ENCODE data around the gene DYRK1A. TPM values are rescaled to one million over a fixed set of nuclear protein-coding genes. Genes with fewer than 3 reads are reported as not detected.
"Not testable (repeated sequence)": the region's sequence is repeated elsewhere in the genome, so short reads cannot be mapped to it uniquely, and the experiment has no call there.

Gene DYRK1A
- total RNA-seq, 2 experiments from 2014 or later: 58.4 to 65.1 TPM

DNA sequence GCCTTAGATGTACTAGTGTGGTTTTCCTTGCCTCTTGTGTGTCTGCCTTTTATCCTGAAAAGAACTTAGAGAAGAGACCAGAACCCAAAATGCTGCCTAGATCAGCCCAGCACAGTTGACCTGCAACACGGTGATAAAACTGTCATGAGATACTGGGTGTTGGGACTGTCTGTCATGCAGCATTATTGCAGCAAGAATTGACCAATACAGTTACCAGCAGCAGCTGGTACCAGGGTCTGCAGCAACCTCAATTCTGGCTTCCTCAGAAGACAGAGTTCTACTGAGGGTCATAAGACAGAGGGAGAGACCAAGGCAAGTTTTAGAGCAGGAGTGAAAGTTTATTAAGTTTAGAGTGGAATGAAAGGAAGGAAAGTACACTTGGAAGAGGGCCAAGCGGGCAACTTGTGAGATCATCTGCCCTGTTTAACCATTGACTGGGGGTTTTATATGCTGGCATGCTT is 182.0 kb downstream of the DYRK1A start:
- H3K9me3 ChIP-seq (ENCODE audit: low read length): no peaks in the 10 kb centered on the region
- H3K9me2 ChIP-seq (ENCODE audit: insufficient read depth, low read length): no peaks in the 10 kb centered on the region
- H3K79me2 ChIP-seq (ENCODE audit: insufficient read depth, low read depth, low read length): no peaks in the 10 kb centered on the region
- no peak for DNase-seq (ENCODE audit: low spot score)
- ChIA-PET POLR2A (no interaction called here), CTCF (ENCODE audit: unreplicated experiment) (no interaction called here)
- no peak overlapping the region for H3K27ac ChIP-seq (ENCODE audit: low read depth, low read length, poor library complexity, severe bottlenecking)
- no peaks in the 10 kb centered on the region for H3K4me1 ChIP-seq (ENCODE audit: insufficient read depth, low read length, poor library complexity, severe bottlenecking)
- BruUV-seq (replicated peaks): no TSS peak
- H3K36me3 ChIP-seq (ENCODE audit: insufficient read depth, low read length): no peaks in the 10 kb centered on the region
- TF ChIP-seq CTCF (conservative IDR thresholded peaks at IDR 0.05; ENCODE audit: low read length) (no peak), EZH2phosphoT487 (IDR thresholded peaks at IDR 0.05; ENCODE audit: borderline replicate concordance, low read depth, low read length) (no peak)
- intact Hi-C loops (cut with micrococcal nuclease; ENCODE audit: unreplicated experiment): no loop called here
- no peak overlapping the region for H3K4me3 ChIP-seq (ENCODE audit: low read depth, low read length, poor library complexity, severe bottlenecking)
- H2AFZ ChIP-seq (ENCODE audit: low read length): no peak overlapping the region
- no peak overlapping the region for H3K4me2 ChIP-seq (ENCODE audit: low read length)
- no peaks in the 10 kb centered on the region for H4K20me1 ChIP-seq (ENCODE audit: insufficient read depth, low read length)

GRCh38 chr21:37549730-37550129 is 183.2 kb downstream of the DYRK1A start:
- H3K4me2 ChIP-seq (ENCODE audit: low read length); DNase-seq (ENCODE audit: low spot score); H3K4me1 ChIP-seq (ENCODE audit: insufficient read depth, low read length, poor library complexity, severe bottlenecking); H3K36me3 ChIP-seq (ENCODE audit: insufficient read depth, low read length); intact Hi-C loops (cut with micrococcal nuclease; ENCODE audit: unreplicated experiment); BruUV-seq (replicated peaks); H2AFZ ChIP-seq (ENCODE audit: low read length); H3K27ac ChIP-seq (ENCODE audit: low read depth, low read length, poor library complexity, severe bottlenecking); H4K20me1 ChIP-seq (ENCODE audit: insufficient read depth, low read length); CTCF ChIA-PET (ENCODE audit: unreplicated experiment); H3K9me3 ChIP-seq (ENCODE audit: low read length); H3K4me3 ChIP-seq (ENCODE audit: low read depth, low read length, poor library complexity, severe bottlenecking); H3K79me2 ChIP-seq (ENCODE audit: insufficient read depth, low read depth, low read length); H3K9me2 ChIP-seq (ENCODE audit: insufficient read depth, low read length); POLR2A ChIA-PET: not testable (repeated sequence)

DNA sequence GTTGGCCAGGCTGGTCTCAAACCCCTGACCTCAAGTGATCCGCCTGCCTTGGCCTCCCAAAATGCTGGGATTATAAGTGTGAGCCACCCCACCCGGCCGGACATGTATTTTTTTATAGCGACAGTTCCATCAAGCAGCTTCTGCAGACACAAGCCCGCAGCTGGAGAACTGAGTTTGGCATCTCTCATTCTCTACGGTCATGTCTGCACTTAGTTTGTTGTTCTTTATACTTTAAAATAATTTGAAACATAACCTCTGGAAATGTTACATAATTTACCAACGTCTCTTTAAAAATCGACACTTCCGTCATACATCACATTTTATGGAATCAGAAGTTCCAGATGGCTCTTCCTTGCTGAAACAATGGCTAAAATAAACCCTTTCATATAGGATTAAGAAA is 183.6 kb downstream of the DYRK1A start:
- no peak for DNase-seq (ENCODE audit: low spot score)

More for the DNA sequence above, 183.6 kb downstream of the DYRK1A start:
- intact Hi-C loops (cut with micrococcal nuclease; ENCODE audit: unreplicated experiment): no loop called here
- Histone ChIP-seq H3K4me3 (ENCODE audit: low read depth, low read length, poor library complexity, severe bottlenecking) (no peak overlapping the region), H2AFZ (ENCODE audit: low read length) (no peak overlapping the region), H3K27ac (ENCODE audit: low read depth, low read length, poor library complexity, severe bottlenecking) (no peak overlapping the region), H3K9me3 (ENCODE audit: low read length) (no peaks in the 10 kb centered on the region), H3K4me1 (ENCODE audit: insufficient read depth, low read length, poor library complexity, severe bottlenecking) (no peaks in the 10 kb centered on the region), H3K79me2 (ENCODE audit: insufficient read depth, low read depth, low read length) (no peaks in the 10 kb centered on the region), H4K20me1 (ENCODE audit: insufficient read depth, low read length) (no peaks in the 10 kb centered on the region), H3K36me3 (ENCODE audit: insufficient read depth, low read length) (no peaks in the 10 kb centered on the region), H3K4me2 (ENCODE audit: low read length) (no peak overlapping the region), H3K9me2 (ENCODE audit: insufficient read depth, low read length) (no peaks in the 10 kb centered on the region)
- ChIA-PET CTCF (ENCODE audit: unreplicated experiment) (interaction anchor here (0.6 kb wide), 1 partner anchor 1165 kb away, joined by 4 read pairs; no protein-coding TSS in a partner anchor), POLR2A (interaction anchor here (0.7 kb wide), 1 partner anchor 333 kb away, joined by 7 read pairs; no protein-coding TSS in a partner anchor)
- BruUV-seq (replicated peaks): no TSS peak
- TF ChIP-seq EZH2phosphoT487 (IDR thresholded peaks at IDR 0.05; ENCODE audit: borderline replicate concordance, low read depth, low read length): no peak
- TF ChIP-seq CTCF (conservative IDR thresholded peaks at IDR 0.05; ENCODE audit: low read length): no peak
